GM12892 (cell line): ENCODE measurements around the gene NHLRC4.
A peak's percentile ranks its signal among the peaks of the same experiment; 100 is the strongest.

Source experiments
- DNase-seq: peaks from one replicate; pipeline ENCODE4 v3.0.0; 2011; ENCODE audit not compliant: insufficient read length
- FAIRE-seq: peaks from 2 replicates; lab custom pipeline; 2011; peaks lifted over from hg19 to GRCh38; lab: Jason Lieb, UNC
- POLR2A ChIP-seq: IDR thresholded peaks from 2 replicates; pipeline ENCODE4 v1.6.1; 2011; ENCODE audit warnings: low read depth, low read length, control low read depth
- POLR2AphosphoS5 ChIP-seq: IDR thresholded peaks from 2 replicates; pipeline ENCODE4 v1.6.1; 2011; ENCODE audit warnings: low read depth, low read length, control low read depth
- TAF1 ChIP-seq: IDR thresholded peaks from 2 replicates; pipeline ENCODE4 v1.6.1; 2011; ENCODE audit warnings: low read depth, mild to moderate bottlenecking, control low read depth, low read length, borderline replicate concordance

The NHLRC4 gene

GRCh38 chr16:583815-584591, 17.2 kb downstream of the NHLRC4 start:
- DNase-seq (no peak), FAIRE-seq (no peak)
- TF ChIP-seq TAF1 (no peak), POLR2AphosphoS5 (no peak), POLR2A (no peak)

- FAIRE-seq (no peak), DNase-seq (no peak)
- TF ChIP-seq TAF1: no peak
- no peak for TF ChIP-seq POLR2AphosphoS5
- TF ChIP-seq POLR2A: no peak; the same call in 1 of the 2 replicates
Measured at GRCh38 chr16:585351-585750, 18.5 kb downstream of the NHLRC4 start.

GRCh38 chr16:586047-586644, 19.3 kb downstream of the NHLRC4 start:
- FAIRE-seq (no peak), DNase-seq (no peak)
- TF ChIP-seq TAF1 (no peak), POLR2AphosphoS5 (no peak; the same call in 1 of the 2 replicates), POLR2A (no peak)

- DNase-seq (no peak), FAIRE-seq (no peak)
- TF ChIP-seq TAF1 (no peak), POLR2A (no peak), POLR2AphosphoS5 (no peak)
Measured at GRCh38 chr16:586645-587590, 20.1 kb downstream of the NHLRC4 start.

GRCh38 chr16:588639-588888, 21.8 kb downstream of the NHLRC4 start:
- DNase-seq (no peak), FAIRE-seq (peak; percentile 46)
- no peak for TF ChIP-seq POLR2A
- no peak for TF ChIP-seq TAF1
- no peak; the same call in 1 of the 2 replicates for TF ChIP-seq POLR2AphosphoS5

- TF ChIP-seq TAF1 (no peak; the same call in none of the 2 replicates), POLR2AphosphoS5 (peak; percentile 66; the same call in 1 of the 2 replicates), POLR2A (peak; percentile 90)
- FAIRE-seq (no peak), DNase-seq (peak; percentile 88)
Measured at GRCh38 chr16:588889-589657, 22.3 kb downstream of the NHLRC4 start.

GRCh38 chr16:589658-590187, 22.9 kb downstream of the NHLRC4 start, which contains the start of gene RAB40C:
Gene RAB40C, plus strand, starts transcription at chr16:590066. Its CDS starts 226 bp downstream, at chr16:590292.
- no peak for TF ChIP-seq POLR2AphosphoS5
- TF ChIP-seq TAF1: no peak
- no peak for TF ChIP-seq POLR2A
- DNase-seq (peak; percentile 99), FAIRE-seq (peak; percentile 98)

- FAIRE-seq (no peak), DNase-seq (no peak)
- TF ChIP-seq TAF1 (no peak), POLR2A (no peak), POLR2AphosphoS5 (no peak)
Measured at GRCh38 chr16:590188-590814, 23.5 kb downstream of the NHLRC4 start.

- no peak for FAIRE-seq
- TF ChIP-seq POLR2AphosphoS5: no peak
- no peak for TF ChIP-seq TAF1
- no peak for TF ChIP-seq POLR2A
- DNase-seq: no peak
Measured at GRCh38 chr16:590815-591200, 24.0 kb downstream of the NHLRC4 start.

- TF ChIP-seq POLR2A: no peak
- TF ChIP-seq TAF1: no peak
- no peak for TF ChIP-seq POLR2AphosphoS5
- DNase-seq (no peak), FAIRE-seq (peak; percentile 57)
Measured at GRCh38 chr16:591231-591630, 24.4 kb downstream of the NHLRC4 start.
